GM18517 (cell line): ENCODE results near the gene PDZRN3.

Source experiments
- ATAC-seq: cut with Tn5 transposase; IDR thresholded peaks from one replicate; pipeline ENCODE4 v1.9.1; 2021; ENCODE audit warnings: mild to moderate bottlenecking, moderate library complexity; ENCODE audit not compliant: unreplicated experiment

Gene PDZRN3

DNA sequence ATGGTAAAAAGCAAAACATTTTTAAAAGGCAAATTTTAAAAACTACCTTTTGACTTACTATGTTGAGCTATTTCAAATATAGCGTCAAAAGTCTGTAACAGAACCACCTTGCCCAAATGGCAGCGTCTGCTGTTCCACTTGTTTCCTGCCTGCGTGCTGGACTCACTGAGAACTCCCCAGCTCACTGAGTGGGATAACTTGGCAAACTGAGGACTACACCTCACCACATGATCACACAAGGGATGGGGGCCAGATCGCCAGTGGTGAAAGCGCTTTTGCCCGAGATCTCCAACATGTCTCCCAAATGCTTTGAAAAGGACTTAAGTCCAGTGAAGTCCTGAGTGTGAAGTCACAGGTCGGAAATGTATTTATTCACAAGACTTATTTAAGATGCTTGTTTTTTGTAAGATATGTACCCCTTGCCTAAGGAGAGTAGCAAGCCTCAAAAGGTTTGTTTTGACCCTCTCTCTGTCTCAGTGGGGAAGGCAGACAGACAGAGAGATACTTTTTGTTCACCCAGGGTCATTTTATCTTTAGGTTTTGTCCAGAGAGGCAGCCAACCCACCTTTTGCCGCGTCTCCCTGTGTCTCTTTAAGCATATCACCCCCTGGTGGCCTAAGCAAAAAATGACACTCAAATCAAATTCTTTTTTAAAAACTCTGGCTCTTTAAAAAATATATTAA is 192.6 kb downstream of the PDZRN3 start:
- ATAC-seq: no peak

DNA sequence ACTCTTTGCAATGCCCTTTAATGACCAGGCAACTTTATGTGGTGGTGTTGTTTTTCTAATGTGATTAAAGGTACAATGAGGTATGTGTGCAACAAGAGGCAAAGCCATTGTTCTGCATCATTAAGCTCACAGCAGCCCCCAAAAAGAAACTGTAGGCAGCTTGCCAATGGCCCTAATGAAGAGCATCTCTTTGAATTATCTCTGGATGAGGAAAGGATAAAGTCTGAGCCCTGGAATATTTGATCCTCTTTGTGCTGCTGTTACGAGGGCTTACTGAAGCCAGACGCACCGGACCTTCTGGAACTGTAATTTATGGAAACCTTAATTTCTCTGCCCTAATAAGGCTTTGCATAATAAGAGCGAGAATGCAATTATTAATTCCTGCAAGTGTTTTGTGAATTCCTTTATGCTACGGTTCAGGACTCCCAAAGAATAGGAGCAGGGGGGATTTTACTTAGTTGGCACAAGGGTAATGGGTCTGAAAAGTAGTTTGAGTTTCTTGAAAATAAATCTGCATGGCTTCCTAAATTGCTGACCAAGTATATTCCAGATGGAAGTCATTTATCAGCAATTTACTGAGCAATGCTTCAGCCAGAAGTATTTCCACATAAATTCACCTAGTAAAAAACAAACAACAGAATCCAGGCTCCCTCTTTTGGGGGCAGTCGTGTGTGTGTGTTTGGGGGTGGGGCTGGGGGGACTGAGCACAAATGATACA is 193.4 kb downstream of the PDZRN3 start:
- no peak for ATAC-seq

DNA sequence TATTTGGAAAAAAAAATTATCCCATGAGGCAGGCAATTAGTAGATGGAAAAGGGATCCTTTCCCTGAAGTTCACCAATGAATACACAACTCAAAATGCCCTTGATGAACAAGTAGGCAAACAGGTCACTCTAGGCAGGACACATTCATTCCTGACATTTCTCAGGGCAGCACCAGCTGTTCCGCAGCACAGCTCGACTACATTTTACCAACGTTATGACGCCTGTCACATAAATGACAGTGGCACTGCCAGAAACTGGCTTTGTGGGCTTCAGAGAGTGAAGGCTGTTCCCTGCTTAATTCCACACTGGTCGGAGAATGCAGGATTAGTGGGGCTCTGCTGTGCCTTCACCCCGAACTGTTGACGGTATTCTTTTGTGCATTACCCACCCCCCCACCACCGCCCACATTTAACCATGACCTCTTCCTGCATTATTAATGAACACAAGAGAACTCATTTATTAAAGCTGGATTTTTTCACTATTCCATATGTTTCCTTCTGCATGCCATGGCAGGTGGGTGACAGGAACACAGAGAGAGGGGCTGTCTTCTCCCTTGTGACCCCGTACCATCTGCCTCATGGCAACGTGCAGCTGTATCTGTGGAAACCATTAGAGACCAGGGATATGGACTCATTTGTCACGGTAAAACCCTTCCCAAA is 197.6 kb downstream of the PDZRN3 start:
- ATAC-seq: no peak

DNA sequence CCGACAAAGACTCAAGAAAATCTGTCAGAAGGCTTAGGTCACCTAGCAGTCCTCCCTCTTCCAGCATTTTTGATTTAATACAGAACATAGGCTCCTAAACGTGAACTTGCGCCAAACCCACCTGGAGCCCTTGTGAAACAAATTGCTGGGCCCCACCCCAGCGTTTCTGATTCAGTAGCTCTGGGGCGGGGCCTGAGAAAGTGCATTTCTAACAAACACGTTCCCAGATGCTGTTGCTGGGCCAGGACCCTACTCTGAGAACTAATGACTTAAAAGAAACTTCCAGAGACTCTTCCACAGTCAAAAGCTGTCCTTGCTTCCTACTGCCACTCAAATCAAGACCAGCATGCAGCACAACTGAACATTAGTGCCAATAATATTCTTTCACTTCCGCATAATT is 198.1 kb downstream of the PDZRN3 start:
- ATAC-seq: no peak

DNA sequence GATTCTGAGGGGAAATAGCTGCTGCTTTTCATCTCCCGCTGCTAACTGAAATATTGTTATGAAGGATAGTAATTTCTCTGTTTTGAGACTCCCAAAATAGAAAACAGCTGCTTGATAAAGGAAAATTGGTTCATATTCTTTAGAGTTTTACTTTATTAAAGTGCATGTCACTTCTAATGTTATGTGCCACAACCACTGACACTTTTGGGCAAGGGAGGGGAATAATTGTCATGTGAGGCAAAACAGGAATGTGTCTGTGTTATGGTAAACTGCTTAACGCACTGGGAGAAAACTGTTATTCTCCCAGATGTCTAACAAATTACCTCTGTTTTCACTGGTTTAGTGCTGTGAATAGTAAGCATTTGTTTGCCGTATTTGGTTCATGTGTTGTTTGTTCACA is 201.6 kb downstream of the PDZRN3 start:
- no peak for ATAC-seq

DNA sequence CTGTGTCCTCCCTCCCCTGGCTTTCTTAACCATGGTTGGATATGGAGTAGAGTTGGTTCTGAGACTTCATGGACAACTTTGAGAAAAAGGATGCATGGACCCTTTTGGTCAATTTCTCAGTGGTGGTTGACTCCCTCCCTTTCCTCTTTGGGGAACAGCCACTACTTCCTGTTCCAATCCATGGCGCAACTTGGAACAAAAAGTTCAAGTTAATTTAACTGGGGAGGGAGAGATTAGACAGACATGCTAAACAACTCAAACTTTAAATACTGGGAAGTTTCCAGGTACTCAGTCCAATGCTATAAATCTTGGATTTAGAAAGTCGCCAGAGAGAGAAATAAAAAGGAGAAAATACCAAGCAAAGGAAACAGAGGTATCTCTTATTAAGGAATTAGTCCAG is 202.2 kb downstream of the PDZRN3 start:
- ATAC-seq: no peak

DNA sequence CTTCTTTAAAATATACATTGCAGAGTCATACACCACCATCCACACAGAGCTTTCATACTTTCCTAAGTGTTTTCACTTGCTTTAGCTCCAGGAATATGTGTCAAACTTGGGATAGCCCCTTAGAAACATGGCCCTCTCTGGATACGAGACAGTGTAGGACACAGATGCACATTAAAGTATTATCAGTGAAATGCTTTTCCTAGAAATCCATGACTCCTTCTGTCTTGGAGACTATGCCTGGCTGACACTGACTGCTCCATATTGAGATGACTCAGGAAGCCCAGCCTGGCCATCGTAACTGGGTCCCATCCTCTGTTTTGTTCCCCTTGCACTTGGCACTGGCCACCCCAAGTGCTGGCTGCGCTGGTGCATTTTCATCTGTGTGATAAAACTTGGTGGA is 204.8 kb downstream of the PDZRN3 start:
- ATAC-seq: no peak

DNA sequence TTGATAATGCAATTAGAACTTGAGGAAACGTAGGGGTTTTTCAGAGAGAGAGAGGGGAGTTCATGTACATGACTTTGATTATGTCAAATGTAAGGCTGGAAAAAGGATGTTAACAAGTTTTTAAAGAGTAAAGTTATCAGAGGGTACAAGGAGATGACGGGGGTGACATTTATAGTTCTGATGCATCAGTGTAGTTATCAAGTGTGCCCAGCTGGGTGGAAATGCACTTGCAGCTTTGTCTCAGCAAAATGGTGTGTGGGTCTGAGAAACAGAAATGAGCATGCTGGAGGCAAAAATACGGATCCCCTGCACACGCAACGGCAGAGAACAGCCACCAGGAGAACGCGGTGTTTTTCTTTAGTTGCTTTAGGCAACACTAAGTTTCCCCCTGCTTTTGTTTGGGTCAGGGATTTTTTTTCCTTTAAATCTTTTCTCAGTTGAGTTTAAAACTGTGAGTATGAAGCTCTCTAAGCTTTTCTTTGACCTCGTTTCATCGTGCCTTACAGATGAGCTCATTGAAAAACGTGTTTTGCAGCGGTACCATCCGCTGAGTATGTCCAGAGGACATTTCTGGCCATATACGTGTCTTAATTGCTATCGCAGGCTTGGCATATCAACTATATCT is 205.4 kb downstream of the PDZRN3 start:
- no peak for ATAC-seq

DNA sequence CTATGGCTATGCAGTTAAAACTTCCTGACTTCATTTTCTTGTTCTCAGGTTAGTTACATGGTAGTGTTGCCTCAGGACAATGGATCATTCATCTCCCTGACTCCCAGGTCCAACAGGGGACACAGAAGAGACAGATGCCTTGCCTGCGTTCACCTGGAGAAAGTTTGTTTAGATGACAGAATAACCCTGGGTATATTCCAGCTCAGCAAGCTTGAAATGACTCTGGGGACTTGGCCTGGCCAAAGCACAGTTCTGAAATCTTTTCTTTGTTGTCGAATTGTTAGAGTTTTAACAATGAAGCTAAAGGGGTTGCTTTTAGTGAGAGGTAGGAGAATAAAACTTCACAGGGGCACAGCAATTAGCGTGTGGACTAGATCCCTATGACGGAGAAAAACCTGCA is 206.1 kb downstream of the PDZRN3 start:
- ATAC-seq: no peak

DNA sequence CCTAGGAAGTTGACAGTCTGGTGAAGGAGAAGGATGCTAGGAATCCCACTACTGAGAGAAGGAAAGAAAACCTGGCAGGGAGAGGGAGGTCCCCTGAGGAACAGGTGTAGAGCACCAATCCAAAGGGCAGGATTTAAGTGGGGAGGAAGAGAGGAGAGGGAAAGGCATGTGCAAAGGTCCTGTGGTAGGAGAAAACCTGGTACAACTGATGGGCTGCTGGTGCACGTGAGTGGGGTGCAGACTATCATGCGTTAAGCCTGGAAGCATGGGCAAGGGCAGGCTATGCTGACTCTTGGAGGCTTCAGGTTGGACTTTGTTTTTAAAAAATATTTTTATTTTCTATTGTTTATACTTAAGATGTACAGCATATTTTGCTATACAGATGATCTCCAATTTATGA is 209.6 kb downstream of the PDZRN3 start:
- ATAC-seq: no peak

DNA sequence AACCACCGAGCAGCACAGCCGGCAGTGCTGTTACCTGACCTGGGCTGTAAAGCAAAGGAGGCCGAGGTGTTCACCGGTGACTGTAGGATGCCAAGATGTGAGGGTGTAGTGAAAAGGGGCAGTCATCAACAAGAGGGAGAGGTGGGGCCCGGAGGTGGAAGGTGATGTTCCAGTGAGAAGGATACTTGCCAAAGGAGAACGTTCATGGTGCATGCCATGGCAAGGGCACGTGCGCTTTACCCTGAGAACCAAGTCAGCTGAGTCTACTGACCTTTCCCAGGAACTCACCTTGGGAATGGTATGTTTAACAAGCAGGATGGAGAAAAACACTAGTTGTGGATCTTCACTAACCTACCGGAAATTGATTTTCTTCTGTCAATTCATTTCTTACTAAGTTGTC is 211.1 kb downstream of the PDZRN3 start:
- no peak for ATAC-seq

DNA sequence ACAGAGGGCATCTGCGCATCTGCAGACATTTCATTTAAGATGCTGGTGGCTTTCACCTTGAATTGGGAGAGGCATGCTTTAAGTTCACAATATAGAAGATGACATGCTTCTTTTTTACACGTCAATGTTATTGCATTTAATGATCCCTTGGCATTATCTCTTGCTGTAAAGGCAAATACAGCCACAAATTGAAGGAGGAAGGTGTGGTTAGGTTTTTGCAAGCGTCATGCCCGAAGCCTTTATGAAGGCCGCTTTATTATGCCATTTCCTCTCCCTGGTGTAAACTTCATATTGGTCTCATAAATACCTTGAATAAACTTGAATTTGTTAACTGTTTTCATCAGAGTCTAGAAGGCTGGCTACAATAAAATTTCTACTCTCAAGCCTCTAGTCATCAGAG is 212.7 kb downstream of the PDZRN3 start:
- ATAC-seq: no peak

DNA sequence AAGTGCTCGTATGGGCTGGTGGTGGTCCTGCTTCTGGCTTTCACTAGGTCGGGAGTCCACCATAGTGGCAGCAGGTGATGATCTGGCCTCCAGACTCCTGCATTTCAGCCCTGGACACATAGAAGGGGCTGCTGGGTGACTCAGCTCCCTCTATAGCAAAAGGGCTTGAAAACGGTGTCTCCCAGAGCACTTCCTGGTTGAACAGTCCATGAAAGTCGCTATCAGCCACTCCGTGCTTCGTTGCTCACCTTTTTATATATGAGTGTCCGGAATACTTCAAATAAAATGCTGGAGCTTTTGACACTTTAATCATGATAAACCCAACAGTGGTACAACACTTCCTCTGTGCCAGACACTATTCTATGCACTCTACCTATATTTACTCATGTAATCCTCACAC is 213.2 kb downstream of the PDZRN3 start:
- ATAC-seq: no peak

DNA sequence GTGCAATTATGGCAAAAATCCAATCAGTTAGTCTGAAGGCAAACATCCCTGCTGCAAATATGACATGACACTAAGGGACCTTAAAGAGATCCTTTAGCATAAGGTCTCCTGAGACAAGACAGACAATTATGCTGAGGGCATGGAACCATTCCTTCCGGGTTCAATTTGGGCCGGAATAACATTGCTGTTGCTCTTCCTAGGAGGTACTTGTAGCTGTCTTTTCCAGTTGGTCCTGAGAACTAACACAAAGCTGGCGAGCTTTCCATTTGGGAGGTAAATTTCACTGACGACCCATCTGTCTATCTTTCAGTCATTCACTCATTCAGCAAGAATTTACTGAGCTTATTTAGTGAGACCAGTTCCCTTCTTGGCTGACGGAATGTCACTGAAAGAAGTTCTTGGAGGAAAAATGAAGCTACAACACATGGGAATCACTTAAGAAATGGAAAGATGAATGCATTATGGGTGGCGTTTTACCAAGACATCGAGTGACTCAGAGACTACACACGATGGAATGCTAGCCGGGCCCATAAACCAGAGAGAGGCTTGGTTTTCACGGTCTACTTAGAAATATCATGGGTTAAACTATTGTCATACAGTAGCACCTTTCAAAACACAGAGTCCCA is 215.5 kb downstream of the PDZRN3 start:
- ATAC-seq: no peak

DNA sequence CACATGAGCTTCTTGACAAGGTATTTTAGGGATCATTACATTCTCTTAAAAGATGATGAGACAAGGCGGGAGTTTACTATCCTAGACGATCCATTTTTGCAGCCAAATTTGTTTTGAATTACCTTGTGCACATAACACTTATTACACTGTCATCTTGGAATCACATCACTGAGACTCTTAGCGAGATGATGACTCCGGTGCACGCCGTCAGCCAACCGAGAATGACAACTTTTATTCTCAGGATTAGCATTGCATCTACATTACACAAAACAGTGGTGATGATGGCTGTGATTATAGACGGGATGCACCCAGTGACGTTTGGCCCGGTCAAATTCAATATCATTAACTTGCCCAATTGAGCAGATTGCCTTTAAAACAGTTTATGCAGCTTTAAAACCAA is 216.1 kb downstream of the PDZRN3 start:
- ATAC-seq: no peak

DNA sequence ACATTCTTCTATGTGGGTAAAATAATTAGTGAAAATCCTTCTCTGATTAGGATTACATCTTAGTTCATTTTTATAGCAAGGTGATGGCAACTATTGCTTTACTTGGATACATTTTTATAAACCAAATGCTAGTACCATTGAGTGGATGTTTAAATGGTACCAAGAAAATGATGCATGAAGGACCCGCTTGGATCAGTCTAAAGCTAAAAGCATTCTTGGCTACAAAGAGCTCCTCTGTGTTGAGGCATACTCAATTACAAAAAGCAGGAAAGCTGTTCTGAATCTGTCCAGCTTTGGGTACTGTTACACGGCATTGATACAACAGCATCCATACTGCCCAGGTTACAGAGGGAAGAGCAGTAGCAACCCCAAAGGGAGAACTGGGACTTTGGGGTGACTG is 217.2 kb downstream of the PDZRN3 start:
- ATAC-seq: no peak

DNA sequence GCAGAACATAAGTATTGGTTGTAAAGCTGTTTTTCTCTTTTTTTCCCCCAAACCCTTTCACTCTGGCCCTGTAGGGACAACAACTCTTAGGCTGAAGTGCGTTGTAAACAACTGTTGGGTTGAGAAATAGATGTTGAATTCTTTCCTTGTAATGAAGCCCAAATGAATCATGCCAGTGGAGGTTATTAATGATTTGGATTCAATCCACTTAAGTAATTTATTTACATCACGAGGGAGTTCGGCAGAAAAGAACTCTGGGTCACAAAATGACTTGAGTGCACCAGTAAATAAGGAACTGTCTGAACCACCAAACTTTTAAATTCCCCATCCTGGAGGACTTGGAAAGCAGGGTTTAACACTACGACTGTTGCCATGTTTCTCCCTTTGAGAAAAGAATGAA is 218.9 kb downstream of the PDZRN3 start:
- no peak for ATAC-seq

DNA sequence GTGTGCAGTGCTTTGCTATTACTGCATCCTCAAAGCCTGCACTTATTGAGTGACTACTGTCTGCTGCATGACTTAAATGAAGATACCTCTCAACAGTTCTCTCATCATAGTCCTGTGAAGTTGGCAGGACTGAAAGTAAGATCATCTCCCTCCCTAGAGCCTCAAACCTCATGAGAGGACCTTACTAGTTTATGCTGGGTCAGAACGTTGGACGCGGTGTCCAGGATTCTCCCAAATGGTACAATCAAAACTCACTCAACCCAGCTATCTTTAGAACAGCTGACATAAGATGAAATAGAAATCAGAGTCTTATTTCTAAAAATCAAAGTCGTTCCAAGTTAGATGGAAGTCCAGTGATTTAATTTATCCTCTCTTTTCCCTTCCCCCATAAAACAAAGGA is 219.7 kb downstream of the PDZRN3 start:
- no peak for ATAC-seq

DNA sequence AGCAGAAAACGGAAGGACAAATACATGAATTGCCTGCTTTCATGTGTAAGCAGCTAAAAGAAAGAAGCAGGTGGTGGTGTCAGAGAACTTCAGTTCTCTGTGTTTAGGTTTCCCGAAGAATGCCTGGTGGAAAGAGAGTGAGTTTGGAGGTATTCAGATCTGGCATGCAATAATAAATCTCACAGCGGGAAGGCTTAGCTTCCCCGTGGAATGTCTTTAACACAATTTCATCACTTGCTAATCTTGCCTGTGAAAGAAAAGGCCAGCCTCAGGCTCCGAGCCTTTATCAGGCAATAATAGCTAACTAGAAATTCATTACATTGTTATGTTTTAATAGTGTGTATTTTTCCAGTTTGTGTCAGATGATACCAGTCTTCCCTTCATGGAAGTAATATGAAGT is 220.3 kb downstream of the PDZRN3 start:
- no peak for ATAC-seq

DNA sequence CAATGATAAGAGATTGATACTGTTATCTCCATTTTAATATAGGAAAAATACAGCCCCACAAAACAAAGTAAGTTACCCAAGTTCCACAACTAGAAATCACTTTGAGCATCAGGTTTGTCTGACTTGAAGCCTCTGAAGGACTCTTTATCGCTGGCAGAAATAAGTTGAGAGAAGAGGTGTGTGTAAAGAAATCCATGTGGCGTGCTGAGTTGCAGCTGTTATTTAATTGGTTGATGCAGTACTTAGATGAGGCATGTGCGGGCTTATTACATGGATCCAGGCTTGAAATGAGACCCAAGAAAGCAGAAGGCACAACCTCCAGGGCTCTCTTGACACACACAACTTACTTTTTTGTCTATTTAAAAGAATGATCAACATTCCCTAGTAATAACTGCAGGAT is 221.3 kb downstream of the PDZRN3 start:
- no peak for ATAC-seq

DNA sequence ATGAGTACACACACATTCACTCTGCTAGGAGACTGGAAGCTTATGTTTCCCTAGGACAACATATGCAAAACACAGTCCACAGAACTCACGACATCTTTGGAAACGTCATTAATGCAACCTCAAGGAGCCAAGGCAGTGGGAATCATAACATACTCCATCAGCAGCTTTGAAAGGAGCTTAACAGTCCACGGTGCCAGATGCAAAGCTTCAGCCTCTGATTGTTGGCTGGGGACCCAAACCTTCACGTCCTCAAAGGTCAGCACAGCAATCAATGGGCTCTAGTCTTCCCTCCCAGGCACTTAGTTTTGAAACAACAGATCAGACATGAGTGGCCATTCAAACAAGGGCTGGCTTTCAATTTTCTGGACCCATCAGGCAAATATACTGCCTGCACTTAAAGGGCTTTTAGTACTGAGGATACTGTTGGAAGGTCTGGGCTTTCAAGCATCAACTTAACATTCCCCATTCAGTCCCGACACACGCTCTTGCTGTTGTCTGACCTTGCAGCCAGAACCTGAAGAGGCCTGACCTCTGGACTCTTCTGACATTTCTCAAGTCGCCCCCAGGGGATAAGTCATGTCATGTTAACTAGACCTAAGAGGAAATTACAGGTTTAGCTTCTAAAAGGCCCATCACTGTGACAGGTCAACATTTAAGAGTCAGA is 223.0 kb downstream of the PDZRN3 start:
- no peak for ATAC-seq
